Caco-2 (cell line): Measurements from ENCODE around the gene STRN3. TPM values are rescaled to one million over a fixed set of nuclear protein-coding genes. Genes with fewer than 3 reads are reported as not detected.

Experiments used
- BruUV-seq: library from RNA; stranded (reverse); fragments of 400-500 nt; replicated peaks from 2 replicates; lab custom pipeline; 2021; lab: Mats Ljungman, UMichigan
- CTCF ChIA-PET: fragments of 300-600 bp; sonication (Branson Sonifier 250); formaldehyde crosslinking; loops from one replicate; lab custom pipeline; 2022; ENCODE audit warnings: antibody characterized with exemption; lab: Charles Lee
- POLR2A ChIA-PET: fragments of 300-600 bp; sonication (Branson Sonifier 250); formaldehyde crosslinking; loops from one replicate; lab custom pipeline; 2022; ENCODE audit warnings: antibody characterized with exemption; lab: Charles Lee
- DNase-seq, 2 experiments: peaks; one replicate each; pipeline versions ENCODE4 v3.0.0 to v3.0.0-alpha.2; 2020 to 2022
- H3K27me3 ChIP-seq: replicated peaks from 2 replicates; pipeline ENCODE4 v1.6.0; 2011; ENCODE audit warnings: low read length; ENCODE audit not compliant: control insufficient read depth, insufficient read depth
- H3K36me3 ChIP-seq: 2 replicates; pipeline ENCODE4 v1.5.1; 2011; ENCODE audit warnings: low read length; ENCODE audit not compliant: control insufficient read depth, insufficient read depth
- H3K4me1 ChIP-seq: fragments of 250-450 bp; sonication (Bioruptor Pico); 2 replicates; pipeline ENCODE4 v1.5.1; 2020; ENCODE audit warnings: mild to moderate bottlenecking
- H3K4me3 ChIP-seq: 2 replicates; pipeline ENCODE4 v1.5.1; 2011; ENCODE audit warnings: low read depth, mild to moderate bottlenecking, control low read depth, low read length
- H3K9me3 ChIP-seq: fragments of 250-450 bp; sonication (Bioruptor Pico); 2 replicates; pipeline ENCODE4 v1.5.1; 2020; ENCODE audit warnings: mild to moderate bottlenecking, moderate library complexity
- H3K27ac Mint-ChIP-seq: one replicate; pipeline ENCODE4 v1.8.0; 2022; ENCODE audit warnings: mixed read lengths; ENCODE audit not compliant: unreplicated experiment
- H3K27me3 Mint-ChIP-seq: one replicate; pipeline ENCODE4 v1.8.0; 2022; ENCODE audit warnings: mixed read lengths; ENCODE audit not compliant: insufficient read depth, unreplicated experiment
- H3K36me3 Mint-ChIP-seq: one replicate; pipeline ENCODE4 v1.8.0; 2022; ENCODE audit warnings: mild to moderate bottlenecking, mixed read lengths; ENCODE audit not compliant: insufficient read depth, unreplicated experiment
- H3K4me1 Mint-ChIP-seq: one replicate; pipeline ENCODE4 v1.8.0; 2022; ENCODE audit warnings: low read depth, mixed read lengths; ENCODE audit not compliant: unreplicated experiment
- H3K4me3 Mint-ChIP-seq: one replicate; pipeline ENCODE4 v1.8.0; 2022; ENCODE audit warnings: mild to moderate bottlenecking, moderate library complexity, mixed read lengths; ENCODE audit not compliant: unreplicated experiment
- H3K9me3 Mint-ChIP-seq: one replicate; pipeline ENCODE4 v1.8.0; 2022; ENCODE audit warnings: mixed read lengths; ENCODE audit not compliant: unreplicated experiment
- intact Hi-C: fragments of 100-400 bp; cut with micrococcal nuclease; formaldehyde crosslinking; loops from one replicate; pipeline ENCODE4 v1.10.0; 2022; ENCODE audit not compliant: unreplicated experiment
- total RNA-seq: library from RNA; stranded (reverse); gene quantifications from 2 replicates; pipeline ENCODE4 v1.2.3, GENCODE V29; 2022
- TF ChIP-seq, protein P1 (sequence below), 2 experiments: fragments of 200-600 bp in 1 of 2; IDR thresholded peaks; 1 replicate in 1 of 2; 2 replicates in 1 of 2; pipeline versions ENCODE4 v1.5.1 to v1.8.0; 2011 to 2022; ENCODE audit warnings: antibody characterized with exemption in 1 of 2, control low read depth in 1 of 2, inconsistent platforms in 1 of 2, low read depth in 1 of 2, low read length in 1 of 2, mild to moderate bottlenecking in 1 of 2, moderate library complexity in 1 of 2; ENCODE audit not compliant: insufficient read depth in 1 of 2, severe bottlenecking in 1 of 2, unreplicated experiment in 1 of 2

Gene STRN3
- total RNA-seq, 1 experiment from 2014 or later = 38.0 TPM

DNA sequence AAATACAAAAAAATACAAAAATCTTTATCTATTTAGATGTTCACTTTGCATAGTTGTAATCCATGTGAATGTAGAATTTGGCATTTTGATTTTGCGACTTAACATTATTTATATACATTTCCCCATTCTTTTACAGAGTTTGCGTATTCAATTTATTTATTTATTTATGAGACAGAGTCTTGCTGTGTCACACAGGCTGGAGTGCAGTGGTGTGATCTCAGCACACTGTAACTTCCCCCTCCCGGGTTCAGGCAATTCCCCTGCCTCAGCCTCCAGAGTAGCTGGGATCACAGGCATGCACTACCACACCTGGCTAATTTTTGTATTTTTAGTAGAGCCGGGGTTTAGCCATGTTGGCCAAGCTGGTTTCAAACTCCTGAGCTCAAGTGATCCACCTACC is 25.3 kb upstream of the STRN3 start:
- Mint-ChIP-seq H3K9me3 (no peaks in the 10 kb centered on the region), H3K4me3 (no peak overlapping the region), H3K4me1 (no peaks in the 10 kb centered on the region), H3K27ac (no peak overlapping the region), H3K36me3 (no peaks in the 10 kb centered on the region), H3K27me3 (no peaks in the 10 kb centered on the region)
- ChIA-PET CTCF (no interaction called here), POLR2A (no interaction called here)
- Histone ChIP-seq H3K27me3 (no peaks in the 10 kb centered on the region), H3K36me3 (no peaks in the 10 kb centered on the region), H3K9me3 (no peaks in the 10 kb centered on the region), H3K4me3 (no peak overlapping the region), H3K4me1 (no peaks in the 10 kb centered on the region)
- DNase-seq = no peak
- TF ChIP-seq, protein P1, sequence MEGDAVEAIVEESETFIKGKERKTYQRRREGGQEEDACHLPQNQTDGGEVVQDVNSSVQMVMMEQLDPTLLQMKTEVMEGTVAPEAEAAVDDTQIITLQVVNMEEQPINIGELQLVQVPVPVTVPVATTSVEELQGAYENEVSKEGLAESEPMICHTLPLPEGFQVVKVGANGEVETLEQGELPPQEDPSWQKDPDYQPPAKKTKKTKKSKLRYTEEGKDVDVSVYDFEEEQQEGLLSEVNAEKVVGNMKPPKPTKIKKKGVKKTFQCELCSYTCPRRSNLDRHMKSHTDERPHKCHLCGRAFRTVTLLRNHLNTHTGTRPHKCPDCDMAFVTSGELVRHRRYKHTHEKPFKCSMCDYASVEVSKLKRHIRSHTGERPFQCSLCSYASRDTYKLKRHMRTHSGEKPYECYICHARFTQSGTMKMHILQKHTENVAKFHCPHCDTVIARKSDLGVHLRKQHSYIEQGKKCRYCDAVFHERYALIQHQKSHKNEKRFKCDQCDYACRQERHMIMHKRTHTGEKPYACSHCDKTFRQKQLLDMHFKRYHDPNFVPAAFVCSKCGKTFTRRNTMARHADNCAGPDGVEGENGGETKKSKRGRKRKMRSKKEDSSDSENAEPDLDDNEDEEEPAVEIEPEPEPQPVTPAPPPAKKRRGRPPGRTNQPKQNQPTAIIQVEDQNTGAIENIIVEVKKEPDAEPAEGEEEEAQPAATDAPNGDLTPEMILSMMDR (IDR thresholded peaks at IDR 0.05; ENCODE audit: insufficient read depth in 1 of 2, low read depth in 1 of 2, low read length in 1 of 2, severe bottlenecking in 1 of 2, unreplicated experiment in 1 of 2) = no peak
- BruUV-seq = no TSS peak
- intact Hi-C loops = no loop called here

DNA sequence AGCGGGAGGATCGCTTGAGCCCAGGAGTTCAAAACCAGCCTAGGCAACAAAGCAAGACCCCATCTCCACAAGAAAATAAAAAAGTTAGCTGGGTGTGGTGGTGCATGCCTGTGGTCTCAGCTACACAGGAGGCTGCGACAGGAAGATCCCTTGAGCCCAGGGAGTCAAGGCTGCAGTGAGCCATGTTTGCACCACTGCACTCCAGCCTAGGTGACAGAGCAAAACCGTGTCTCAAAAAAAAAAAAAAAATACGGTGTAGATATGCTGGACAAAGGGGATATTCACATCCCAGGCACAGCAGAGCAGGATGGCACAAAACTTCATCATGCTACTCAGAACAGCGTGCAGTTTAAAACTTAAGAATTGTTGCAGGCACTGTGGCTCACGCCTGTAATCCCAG is 24.8 kb upstream of the STRN3 start:
- H3K36me3 ChIP-seq = no peaks in the 10 kb centered on the region
- H3K9me3 ChIP-seq = no peaks in the 10 kb centered on the region
- POLR2A ChIA-PET = no interaction called here
- TF ChIP-seq, protein P1 (IDR thresholded peaks at IDR 0.05; ENCODE audit: insufficient read depth in 1 of 2, low read depth in 1 of 2, low read length in 1 of 2, severe bottlenecking in 1 of 2, unreplicated experiment in 1 of 2) = no peak
- Mint-ChIP-seq H3K36me3 (no peaks in the 10 kb centered on the region), H3K4me3 (no peak overlapping the region), H3K27me3 (no peaks in the 10 kb centered on the region), H3K27ac (no peak overlapping the region), H3K4me1 (no peaks in the 10 kb centered on the region), H3K9me3 (no peaks in the 10 kb centered on the region)
- intact Hi-C loops = no loop called here
- no peaks in the 10 kb centered on the region for H3K4me1 ChIP-seq
- CTCF ChIA-PET = no interaction called here
- no TSS peak for BruUV-seq
- no peaks in the 10 kb centered on the region for H3K27me3 ChIP-seq
- no peak overlapping the region for H3K4me3 ChIP-seq
- no peak for DNase-seq

DNA sequence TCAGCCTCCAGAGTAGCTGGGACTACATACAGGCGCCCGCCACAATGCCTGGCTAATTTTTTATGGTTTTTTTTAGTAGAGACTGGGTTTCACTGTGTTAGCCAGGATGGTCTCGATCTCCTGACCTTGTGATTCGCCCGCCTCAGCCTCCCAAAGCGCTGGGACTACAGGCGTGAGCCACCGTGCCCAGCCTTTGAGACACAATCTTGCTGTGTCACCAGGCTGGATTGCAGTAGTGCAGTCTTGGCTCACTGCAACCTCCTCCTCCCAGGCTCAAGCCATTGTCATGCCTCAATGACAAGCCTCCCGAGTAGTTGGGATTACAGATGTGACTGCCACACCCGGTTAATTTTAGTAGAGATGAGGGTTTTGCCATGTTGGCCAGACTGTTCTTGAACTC is 21.3 kb upstream of the STRN3 start:
- TF ChIP-seq, protein P1 (IDR thresholded peaks at IDR 0.05; ENCODE audit: insufficient read depth in 1 of 2, low read depth in 1 of 2, low read length in 1 of 2, severe bottlenecking in 1 of 2, unreplicated experiment in 1 of 2) = no peak
- Histone ChIP-seq H3K36me3 (no peaks in the 10 kb centered on the region), H3K4me3 (no peak overlapping the region), H3K27me3 (no peaks in the 10 kb centered on the region), H3K9me3 (no peaks in the 10 kb centered on the region), H3K4me1 (no peaks in the 10 kb centered on the region)
- H3K27ac Mint-ChIP-seq = no peak overlapping the region
- POLR2A ChIA-PET = no interaction called here
- no peaks in the 10 kb centered on the region for H3K9me3 Mint-ChIP-seq
- H3K4me3 Mint-ChIP-seq = no peak overlapping the region
- CTCF ChIA-PET = no interaction called here
- H3K27me3 Mint-ChIP-seq = no peaks in the 10 kb centered on the region
- intact Hi-C loops = no loop called here
- no peaks in the 10 kb centered on the region for H3K36me3 Mint-ChIP-seq
- DNase-seq = no peak
- H3K4me1 Mint-ChIP-seq = no peaks in the 10 kb centered on the region
- no TSS peak for BruUV-seq
